MM.1S (cell line): ENCODE results near the gene R3HDM2.

Source experiments
- EZH2phosphoT487 ChIP-seq: fragments of 300-600 bp; sonication (generic); IDR thresholded peaks from 2 replicates; pipeline ENCODE4 v1.6.1; 2018; ENCODE audit warnings: antibody characterized with exemption, low read length
- TF ChIP-seq, protein P1 (sequence below): fragments of 300-600 bp; sonication (generic); IDR thresholded peaks from 2 replicates; pipeline ENCODE4 v1.5.1; 2016; ENCODE audit warnings: antibody characterized with exemption, low read length, mixed read lengths

DNA sequence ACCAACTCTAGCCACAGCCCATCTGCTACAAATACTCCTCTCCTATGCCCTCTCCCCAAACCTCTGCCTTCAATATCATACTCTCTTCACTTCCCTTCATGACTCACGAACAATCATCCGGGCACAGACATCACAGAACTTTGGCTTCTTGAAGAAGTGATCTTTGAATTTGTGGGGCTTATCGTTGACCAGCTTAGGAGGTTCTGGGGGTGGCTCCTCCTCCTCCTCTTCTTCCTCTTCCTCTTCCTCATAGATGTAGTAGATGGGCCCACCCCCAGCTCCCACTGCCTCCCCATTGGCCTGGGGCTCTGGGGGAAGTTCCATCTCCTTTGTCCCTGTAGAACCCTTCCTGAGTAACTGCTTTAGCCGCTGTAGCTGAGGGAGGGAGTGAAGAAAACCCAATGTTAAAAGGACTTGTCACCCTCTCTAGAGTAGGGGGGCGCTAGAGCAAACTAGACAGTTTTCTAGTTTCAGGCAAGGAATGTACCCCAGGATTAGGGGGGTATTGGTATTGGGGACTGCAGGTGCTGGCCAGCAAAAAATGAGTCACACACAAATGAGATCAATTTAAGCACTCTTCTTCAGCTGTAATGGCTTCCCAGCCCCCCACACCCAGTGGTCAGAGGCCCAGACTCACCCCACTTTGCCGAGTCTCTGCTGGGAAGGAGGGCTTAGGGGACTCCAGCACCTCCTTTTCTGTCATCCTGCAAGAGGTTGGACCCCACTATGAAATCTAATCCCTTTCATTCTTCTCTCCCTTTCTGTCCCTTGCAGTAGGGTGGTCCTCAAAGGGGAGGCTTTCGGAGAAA, 181.7 kb downstream of the R3HDM2 start:
- TF ChIP-seq, protein P1, sequence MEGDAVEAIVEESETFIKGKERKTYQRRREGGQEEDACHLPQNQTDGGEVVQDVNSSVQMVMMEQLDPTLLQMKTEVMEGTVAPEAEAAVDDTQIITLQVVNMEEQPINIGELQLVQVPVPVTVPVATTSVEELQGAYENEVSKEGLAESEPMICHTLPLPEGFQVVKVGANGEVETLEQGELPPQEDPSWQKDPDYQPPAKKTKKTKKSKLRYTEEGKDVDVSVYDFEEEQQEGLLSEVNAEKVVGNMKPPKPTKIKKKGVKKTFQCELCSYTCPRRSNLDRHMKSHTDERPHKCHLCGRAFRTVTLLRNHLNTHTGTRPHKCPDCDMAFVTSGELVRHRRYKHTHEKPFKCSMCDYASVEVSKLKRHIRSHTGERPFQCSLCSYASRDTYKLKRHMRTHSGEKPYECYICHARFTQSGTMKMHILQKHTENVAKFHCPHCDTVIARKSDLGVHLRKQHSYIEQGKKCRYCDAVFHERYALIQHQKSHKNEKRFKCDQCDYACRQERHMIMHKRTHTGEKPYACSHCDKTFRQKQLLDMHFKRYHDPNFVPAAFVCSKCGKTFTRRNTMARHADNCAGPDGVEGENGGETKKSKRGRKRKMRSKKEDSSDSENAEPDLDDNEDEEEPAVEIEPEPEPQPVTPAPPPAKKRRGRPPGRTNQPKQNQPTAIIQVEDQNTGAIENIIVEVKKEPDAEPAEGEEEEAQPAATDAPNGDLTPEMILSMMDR: no peak
- TF ChIP-seq EZH2phosphoT487: no peak
